ENCODE data around the gene C1QTNF6.
"Not testable (repeated sequence)": the region's sequence is repeated elsewhere in the genome, so short reads cannot be mapped to it uniquely, and the experiment has no call there.

C1QTNF6 gene

GRCh38 chr22:37187891-37188761 is at the start of gene C1QTNF6:
C1QTNF6 (minus strand) TSS chr22:37188247; CDS start chr22:37188213, 34 bp downstream.
- DNase-seq: no peak

DNA sequence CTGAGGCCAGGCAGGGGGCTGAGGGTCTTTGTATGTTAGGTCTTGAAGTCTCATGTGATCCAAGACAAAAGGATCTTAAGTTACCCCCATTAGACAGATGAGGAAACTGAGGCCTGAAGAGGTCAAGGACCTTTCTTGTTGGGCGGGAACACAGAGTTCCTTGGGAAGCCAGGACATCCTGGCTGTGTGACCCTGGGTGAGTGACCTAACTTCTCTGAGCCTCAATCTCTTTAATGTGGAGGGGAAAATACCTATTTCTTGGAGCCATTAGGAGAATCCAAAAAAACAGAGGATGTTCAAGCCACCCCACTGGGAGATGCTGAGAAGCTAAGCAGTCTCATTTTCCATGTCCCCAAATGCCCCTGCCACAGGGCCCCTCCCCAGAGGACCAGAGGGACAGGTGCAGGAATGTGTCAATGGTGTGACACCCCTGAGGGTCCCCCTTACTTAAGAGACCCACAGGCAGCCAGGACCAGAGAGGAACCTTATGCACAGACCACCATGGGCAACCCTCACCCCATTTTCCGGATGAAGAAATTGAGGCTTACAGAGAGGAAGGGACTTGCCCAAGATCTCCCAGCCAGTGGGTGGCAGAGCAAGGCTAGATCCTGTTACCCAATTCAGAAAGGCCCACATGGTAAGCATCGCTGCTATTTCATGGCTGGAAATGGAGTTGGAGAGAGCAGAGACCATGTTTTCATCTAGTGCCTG is 48.0 kb upstream of the C1QTNF6 start:
- DNase-seq: no peak

DNA sequence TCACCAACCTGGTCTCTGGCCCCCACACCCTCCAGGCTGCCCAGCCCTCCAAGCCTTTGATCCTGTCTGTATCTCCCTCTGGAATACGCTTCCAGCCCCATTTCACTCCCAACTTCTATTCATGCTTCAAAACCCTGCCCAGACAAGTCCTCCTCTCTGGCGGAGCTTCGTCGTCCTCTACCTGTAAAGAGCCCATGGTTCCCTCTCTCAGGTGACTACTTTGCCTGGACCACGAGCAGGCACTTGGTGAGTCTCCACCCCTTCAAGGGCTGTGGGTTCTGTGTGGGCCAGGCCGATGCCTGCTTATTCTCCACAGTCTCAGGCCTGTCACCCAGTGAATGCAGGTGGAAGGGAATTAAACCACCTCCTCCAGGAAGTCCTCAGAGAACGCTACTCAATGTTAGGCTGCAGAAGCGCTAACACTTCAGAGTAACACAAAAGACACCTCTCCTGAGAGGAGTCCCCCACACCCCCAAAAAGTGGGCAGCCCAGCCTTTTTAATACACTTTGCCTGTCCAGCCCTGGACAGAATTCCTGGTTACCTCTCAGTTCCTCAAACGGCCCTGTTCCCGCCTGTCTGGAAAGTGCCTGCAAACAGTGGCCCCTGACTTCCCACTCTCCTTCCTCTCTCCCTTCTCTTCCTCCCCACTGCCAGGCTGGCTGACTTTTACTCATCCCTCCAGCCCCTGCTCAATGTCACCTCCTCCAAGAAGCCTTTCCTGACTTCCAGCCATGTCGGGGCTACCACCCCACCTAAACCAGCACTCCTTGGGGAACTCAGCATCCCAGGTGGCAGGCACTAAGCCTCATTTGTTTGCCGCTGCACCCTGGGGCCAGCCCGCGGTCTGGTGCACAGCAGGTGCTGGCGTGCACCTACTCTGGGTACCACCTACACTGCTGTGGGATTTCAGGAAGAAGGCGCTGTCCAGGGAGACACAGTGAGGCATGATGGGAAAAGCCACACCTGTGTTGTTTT is 47.0 kb upstream of the C1QTNF6 start:
- DNase-seq: no peak

- no peak for DNase-seq
Observed at GRCh38 chr22:37233751-37234631, 45.9 kb upstream of the C1QTNF6 start.

DNA sequence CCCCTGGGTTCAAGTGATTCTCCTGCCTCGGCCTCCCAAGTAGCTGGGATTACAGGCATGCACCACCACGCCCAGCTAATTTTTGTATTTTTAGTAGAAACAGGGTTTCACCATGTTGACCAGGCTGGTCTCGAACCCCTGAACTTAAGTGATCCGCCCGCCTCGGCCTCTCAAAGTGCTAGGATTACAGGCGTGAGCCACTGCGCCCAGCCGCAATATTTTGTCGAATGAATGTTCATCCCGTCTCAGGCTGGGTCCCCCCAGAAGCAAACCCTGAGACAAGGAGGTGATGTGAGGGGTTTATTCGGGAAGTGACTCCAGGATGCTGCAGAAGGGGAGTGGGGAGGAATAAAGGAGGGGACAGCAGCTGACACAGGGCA is 45.3 kb upstream of the C1QTNF6 start:
- not testable (repeated sequence) for DNase-seq

GRCh38 chr22:37232140-37232998 is 44.3 kb upstream of the C1QTNF6 start:
- DNase-seq: no peak

DNA sequence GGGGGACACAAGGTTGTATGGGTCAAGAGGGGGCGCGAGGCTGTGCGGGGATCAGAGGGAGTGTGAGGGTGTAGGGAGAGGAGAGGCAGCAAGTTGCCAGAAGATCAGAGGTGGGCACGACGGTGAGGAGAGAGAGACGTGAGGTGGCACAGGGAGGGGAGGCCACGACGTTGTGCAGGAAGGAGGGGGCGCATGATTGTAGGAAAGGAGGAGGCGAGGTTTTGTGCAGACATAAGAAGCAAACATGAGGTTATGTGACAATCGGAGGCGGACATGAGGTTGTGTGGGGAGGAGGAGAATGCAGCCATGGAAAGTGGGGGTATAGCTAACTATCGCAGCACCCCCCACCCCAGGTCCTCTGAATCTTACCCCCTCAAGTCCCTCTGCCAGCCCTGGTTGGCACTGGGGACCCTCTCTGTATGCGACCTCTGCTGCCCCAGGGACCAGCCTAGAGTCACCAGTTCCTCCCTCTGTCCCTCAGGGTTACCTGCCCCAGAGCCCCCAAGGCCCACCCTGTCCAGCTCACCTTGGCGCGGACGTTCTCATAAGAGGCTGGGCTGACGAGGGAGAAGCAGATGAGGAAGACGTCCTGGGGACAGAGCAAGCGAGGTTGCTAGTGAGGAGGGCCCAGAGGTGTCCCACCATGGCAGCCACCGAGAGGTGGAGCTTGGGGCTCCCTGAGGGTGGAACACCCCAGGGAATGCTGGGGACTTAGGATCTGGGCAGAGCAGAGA is 43.5 kb upstream of the C1QTNF6 start:
- DNase-seq: no peak

DNA sequence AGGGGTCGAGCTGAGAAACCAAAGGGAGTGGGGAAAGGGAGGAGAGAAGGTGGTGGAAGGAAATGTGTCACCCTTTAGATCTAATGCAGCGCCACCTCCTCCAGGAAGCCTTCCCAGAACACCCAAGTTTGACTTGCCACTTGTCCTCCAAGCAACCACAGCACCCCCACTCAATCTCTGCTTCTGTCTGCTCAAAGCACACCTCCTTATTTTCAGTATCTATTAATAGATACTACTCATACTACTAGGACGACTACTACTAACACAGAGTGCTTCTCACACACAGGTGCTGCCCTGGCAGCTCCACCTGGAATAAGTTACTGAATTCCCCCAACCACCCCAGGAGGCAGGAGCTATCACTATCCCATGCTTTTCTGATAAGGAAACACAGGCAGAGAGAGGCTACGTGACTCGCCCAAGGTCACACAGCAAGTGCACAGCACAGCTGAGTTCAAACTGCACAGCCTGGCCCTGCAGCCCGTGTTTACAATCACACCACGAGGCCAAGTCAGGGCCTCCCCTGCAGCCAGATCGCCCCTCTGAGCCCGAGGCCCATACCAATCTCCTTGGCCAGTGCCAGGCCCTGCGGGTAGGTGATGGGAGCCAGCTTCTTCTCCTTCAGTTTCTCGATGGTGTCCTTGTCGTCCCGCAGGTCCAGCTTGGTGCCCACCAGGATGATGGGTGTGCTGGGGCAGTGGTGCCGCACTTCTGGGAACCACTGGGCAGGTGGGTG is 42.8 kb upstream of the C1QTNF6 start:
- no peak for DNase-seq

DNA sequence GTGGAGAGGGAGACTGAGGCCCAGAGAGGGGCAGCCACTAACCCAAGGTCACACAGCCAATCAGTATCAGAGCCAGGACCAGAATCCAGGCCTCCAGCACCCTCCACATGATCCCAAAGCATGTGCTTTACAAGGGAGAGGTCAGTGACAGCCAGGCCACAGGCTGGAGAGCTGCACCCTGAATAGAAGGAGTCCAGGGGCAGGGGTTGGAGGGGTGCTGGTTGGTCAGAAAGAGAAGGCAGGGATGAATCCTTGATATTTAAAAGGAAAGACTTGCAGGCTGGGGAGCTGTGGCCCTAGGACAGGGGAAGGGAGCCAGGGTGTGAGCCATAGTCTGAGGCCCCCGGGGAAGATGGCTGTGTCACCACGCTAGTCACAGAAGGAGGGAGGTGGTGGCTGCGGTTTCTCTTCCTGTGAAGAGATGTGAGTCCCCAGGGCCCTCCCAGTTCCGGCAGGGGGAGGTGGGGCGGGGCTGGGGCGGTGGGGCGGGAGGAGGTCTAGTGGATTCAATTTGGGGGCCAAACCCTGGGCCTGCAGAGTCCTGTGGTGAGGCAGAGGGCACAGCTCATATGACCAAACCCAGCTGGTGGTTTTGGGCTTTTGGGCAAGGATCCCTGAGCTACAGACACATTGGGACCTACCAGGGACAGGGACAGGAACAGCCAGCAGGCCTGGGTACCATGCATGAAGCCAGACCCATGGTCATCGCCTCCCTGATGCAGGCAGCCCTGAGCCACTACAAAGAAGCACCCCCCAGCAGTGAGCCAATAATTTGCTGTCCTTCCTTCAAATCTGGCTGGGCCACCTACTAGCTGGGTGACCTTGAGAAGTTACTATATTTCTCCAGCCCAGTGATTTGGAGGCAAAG is 42.0 kb upstream of the C1QTNF6 start:
- no peak for DNase-seq

DNA sequence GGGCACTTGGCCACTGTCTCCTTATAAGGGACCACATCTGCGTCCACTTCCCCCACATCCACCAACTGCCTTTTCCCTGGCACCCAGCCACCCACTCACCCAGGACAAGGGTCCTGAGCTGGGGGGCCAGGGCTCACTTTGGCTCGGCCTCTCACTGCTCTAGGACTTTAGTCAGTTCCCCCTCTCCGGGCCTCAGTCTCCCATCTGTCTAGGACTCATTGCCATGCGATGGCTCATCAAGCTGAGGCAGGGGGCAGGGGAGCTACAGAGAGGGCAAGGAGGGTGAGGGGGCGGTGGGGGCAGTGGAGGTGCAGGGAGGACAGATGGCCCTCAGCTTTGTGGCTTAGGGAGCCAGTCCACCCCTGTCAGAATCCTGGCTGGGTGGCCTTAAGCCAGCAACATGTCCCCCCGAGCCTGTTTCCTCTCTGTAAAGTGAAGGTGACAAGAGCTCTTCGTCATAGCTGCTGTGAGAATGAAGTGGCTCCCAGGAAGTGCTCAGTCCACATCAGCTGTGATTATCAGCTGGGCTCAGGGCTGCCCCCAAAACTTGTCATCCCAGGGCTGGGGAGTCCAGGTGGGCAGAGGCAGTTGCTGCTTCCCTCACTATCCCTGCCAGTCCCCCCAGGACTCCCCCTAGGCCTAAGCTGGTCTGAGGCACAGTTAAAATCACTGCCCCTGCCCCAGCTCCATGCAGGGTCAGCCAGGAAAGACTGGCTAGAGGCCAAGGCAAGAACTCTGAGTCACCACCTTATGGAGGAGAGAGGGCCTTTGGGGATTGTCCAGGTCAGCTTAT is 41.2 kb upstream of the C1QTNF6 start:
- DNase-seq: no peak

DNA sequence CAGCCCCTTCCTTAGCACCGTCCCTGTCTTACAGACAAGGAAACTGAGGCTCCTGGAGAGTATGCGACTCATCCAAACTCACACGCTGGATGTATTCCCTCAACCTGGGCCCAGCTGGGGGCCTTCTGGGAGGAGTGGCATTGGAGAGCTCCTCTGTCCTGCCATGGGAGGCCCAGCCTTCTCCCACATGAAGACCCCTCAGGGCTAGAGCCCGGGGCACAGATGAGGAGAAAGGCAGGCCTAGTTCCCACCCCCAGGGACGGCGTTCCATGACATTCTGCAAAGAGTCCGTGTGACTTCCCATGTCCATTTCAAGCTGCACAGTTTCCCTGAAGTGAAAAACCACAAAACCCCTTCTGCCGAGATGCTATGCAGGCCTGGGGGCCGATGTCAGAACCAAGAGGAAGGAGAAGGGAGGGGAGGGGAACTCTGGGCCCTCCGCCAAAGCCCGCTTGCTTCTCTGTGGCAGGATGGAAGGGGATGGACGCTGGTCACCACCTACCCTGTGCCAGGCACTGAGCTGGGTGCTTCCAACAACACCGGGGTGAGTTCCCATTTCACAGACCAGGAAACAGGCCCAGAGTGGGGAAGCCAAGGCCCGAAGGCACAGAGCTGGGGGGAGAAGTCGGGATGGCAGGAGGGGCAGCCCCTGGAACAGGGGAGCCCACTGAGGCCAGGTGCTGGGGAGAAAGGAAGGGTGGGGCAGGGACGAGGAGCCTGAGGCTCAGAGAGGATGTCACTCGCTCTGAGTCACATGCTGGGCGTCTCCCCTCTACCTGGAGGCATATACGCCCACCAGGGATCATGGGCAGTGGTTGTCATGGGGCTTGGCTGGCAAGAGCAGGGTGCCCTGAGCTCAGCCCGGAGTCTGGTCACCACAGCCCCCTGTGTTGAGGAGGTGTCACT is 40.3 kb upstream of the C1QTNF6 start:
- no peak for DNase-seq

DNA sequence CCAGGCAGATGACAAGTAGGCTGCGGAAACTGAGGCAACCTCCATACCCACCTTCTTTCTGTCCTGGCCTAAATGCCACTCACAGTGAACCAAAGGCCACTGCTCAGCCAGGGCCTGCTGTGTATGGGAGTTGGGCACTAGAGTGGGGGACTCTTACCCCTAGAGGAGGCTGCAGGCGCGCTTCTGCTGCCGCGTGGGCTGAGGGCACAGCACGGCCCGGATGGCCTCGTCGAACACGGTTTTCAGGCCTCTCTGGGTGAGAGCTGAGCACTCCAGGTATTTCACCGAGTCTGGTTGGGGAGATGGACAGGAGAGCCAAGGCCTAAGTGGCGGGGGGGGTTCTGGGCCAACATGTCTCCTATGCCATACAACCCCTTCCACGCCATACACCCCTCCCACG is 38.5 kb upstream of the C1QTNF6 start:
- no peak for DNase-seq

GRCh38 chr22:37226087-37226486 is 38.0 kb upstream of the C1QTNF6 start:
- DNase-seq: no peak

DNA sequence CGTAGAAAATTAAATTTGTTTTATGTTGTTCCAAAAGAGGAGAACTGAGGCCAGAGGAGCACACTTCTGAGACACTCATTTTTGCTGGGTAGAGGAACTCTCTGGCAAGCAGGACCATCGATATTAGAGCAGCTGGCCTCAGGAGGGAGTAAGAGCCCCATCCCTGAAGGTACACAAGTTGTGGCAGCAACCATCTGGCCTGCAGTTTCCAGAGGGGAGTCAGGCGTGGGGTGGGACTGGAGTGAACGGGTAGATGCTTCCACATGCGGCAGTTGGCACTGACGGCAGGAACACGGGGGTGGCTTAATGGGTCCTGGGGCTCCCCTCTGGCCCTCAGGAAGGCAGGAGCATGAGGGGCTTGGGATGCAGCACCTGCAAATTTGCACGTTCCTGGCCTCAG is 37.4 kb upstream of the C1QTNF6 start:
- DNase-seq: no peak

DNA sequence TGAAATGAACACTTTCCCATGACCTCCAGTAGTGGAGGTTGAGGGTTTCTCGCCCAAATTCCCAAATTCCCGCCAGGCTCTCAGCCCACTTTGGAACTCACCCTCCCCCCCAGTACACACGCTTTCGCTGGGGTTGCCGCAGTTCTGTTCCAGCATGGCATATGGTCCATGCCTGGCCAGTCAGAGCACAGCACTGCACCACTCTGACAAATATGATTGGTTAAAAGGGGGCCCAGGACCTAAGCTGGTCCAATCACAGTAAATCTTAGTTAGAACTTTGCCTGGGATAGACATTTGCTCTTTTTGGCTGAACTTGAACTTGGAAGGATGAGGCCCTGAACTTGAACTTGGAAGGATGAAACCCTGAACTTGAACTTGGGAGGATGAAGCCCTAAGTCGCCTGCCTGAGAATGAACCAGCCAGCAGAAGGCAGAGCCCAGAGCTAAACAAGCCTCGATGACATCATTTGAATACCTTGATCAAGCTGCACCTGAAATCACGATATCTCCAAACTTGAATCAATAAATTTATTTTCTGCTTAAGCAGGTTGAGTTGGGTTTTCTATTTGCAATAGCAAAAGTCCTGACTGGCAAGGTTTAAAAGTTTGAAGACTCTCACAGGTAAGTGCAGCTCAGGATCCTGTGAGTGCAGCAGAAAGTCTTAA is 36.8 kb upstream of the C1QTNF6 start:
- DNase-seq: no peak

DNA sequence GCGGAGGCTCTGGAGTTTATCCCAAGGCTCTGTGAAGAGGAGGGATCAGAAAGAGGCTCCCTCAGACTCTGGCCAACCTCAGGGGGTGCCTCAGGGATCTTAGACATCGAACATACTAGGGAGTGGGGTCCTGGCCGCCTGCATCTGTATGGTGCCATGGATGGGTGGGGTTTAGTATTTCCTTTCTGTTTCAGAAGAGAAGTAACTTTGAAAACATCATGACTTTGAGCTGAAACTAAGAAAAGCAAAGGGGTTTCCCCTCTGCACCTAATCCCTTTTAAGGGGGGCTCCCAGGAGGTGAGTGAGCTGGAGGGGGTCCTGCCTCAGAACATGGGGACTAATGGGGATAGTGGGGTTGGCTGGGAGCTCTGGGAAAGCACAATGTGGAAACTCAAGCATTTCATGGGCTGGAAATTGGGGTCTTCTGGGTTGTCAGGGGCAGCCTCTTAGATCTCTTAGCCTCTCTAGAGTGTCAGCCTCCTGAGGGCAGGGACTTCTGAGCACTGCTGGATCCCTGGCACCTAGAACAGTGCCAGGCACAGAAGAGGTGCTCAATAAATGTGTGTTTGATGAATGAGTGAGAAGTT is 36.0 kb upstream of the C1QTNF6 start:
- DNase-seq: no peak

Measured in DMS79 (cell line).